Stimulated activated CD8-positive, alpha-beta memory T cell treated with anti-CD3 and anti-CD28 coated beads, Interleukin-7, amount 100 ng/mL, for 24 hours (primary cell): ENCODE results near the gene AMBRA1.
"Not testable (repeated sequence)": the region's sequence is repeated elsewhere in the genome, so short reads cannot be mapped to it uniquely, and the experiment has no call there.

Source experiments
- DNase-seq: peaks from one replicate; pipeline ENCODE4 v3.0.0-alpha.2; 2020; ENCODE audit warnings: low read depth

The AMBRA1 gene

DNA sequence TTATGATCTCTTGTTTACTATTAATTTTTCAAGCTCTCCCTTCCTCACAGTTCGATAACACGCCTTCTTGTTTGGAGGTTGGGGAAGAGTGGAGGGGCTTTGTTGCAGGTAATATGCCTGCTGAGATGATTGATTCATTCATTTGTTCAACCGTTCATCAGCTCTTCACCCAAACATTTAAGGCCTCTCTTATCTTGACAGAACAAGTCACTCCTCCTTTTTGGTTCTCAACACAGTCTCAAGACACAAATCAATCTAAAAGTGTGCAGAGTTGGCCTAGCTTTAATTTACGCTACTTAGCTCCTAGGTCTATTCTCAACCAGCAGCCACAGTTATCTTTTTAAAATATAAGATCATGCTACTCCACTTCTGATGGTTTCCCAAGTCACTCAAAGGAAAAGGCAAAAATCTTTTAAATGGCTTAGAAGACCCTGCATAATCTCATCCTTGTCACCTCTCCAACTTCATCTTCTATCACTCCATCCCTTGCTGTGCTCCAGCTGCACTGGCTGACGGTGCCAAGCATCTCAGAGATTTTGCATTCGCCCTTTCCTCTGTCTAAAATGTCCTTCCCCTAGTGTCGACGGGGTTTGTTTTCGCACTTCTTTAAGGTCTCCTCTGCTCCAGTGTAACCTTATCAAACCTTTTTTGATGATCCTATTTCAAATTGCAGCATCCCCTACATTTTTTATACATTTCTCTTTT, 60.3 kb downstream of the AMBRA1 start:
- no peak for DNase-seq

DNA sequence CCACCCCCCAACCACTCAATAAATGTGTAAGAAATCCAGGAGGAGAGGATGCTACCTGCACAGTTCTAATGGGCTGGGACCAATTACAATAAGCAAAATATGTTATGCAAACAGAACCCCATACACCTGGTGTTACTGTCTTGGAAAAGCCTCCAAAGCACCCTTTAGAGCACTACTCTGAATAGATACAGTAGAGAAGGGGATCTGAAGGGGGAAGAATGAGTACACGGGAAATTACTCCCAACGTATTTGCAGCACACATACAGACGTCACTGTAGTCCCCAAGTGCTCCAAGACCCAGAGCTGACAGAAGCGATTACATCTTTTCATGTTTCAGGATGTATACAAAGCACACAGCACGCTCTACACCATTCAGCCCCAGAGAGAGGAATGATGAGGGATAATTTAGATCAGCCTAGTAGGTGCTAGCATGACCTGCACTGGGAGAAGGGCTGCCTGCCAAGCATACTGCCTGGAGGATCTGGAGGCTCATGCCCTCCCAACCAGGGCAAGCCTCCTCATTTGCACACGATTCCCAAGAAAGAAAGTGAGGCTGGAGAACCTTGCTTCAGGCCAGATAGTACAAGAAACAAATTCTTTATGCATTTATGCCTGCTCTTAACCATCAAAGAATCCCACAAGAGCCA, 63.8 kb downstream of the AMBRA1 start:
- DNase-seq, result no peak

DNA sequence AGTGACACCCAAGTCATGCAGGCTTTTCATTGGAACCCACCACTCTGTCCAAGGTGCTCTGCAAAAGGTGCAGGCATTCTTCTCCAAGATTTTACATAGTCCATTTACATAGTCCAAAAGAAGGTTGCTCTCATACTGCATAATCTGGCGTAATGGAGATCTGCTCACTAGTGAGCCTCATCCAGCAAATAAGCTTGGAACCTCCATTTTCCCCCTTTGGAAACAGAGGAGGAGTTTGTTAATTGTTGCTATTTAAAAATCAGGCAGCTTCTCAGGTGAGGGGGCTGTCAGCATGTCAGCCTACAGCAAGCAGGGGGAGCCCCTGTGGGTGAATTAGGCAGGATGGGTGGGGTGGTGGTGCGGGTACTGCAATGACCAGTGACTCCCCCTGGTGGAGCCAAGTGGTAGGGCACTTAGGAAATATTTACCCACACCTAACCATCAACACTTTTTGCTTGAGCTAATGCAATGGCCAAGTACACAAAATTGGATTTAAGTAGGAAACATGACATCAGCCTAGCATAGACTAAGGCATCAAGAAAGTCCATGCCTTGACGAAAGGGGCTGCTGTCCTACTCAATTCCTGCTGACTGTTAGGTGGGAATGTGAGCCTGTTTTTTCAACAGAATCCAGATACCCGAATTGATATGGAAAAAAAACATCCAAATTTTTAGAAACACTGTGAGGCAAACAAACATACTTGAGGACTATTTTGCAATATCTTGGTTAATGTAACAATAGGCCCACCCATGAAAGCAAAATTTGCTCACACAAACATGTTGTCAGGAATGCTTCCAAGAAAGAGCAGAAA, 64.5 kb downstream of the AMBRA1 start:
- DNase-seq, result peak; percentile 53

DNA sequence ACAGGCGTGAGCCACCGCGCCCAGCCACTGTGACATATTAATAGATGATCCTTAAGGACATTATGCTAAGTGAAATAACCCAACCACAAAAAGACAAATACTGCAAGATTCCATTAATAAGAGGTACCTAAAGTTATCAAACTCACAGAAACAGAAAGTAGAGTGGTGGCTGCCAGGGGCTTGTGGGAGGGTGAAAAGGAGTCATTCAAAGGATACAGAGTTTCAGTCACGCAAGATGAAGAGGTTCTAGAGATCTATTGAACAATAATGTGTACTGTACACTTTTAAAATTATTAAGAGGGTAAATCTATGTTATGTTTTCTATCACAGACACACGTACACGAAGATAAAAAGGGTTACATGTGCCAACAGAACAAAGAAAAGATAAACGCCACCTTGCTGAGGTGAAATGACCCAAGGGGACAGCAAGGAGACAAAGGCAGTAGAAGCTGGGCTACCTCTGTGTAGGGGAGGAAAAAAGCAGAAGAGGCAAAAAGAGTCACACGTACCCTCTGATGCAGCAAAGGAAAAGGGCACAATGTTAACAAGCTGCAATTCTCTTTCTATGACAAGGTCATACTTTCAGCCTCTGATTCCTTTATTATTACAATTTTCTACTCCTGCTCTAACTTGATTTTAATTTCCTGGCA, 65.3 kb downstream of the AMBRA1 start:
- DNase-seq, result no peak

DNA sequence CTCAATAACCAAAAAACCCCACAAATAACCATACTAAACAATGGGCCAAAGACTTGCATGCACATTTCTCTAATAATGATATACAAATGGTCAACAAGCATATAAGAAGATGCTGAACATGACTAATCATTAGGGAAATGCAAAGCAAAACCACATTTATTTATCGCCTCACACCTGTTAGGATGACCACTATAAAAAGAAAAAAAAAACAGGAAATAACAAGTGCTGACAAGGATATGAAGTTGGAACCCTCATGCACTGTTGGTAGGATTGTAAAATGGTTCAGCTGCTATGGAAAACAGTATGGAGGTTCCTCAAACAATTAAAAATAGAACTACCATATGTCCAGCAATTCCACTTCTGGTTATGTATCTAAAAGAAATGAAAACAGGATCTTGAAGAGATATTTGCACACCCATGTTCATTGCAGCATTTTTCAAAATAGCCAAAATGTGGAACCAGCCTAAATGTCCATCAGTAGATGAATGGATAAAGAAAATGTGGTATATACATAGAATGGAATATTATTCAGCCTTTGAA, 66.2 kb downstream of the AMBRA1 start:
- no peak for DNase-seq

DNA sequence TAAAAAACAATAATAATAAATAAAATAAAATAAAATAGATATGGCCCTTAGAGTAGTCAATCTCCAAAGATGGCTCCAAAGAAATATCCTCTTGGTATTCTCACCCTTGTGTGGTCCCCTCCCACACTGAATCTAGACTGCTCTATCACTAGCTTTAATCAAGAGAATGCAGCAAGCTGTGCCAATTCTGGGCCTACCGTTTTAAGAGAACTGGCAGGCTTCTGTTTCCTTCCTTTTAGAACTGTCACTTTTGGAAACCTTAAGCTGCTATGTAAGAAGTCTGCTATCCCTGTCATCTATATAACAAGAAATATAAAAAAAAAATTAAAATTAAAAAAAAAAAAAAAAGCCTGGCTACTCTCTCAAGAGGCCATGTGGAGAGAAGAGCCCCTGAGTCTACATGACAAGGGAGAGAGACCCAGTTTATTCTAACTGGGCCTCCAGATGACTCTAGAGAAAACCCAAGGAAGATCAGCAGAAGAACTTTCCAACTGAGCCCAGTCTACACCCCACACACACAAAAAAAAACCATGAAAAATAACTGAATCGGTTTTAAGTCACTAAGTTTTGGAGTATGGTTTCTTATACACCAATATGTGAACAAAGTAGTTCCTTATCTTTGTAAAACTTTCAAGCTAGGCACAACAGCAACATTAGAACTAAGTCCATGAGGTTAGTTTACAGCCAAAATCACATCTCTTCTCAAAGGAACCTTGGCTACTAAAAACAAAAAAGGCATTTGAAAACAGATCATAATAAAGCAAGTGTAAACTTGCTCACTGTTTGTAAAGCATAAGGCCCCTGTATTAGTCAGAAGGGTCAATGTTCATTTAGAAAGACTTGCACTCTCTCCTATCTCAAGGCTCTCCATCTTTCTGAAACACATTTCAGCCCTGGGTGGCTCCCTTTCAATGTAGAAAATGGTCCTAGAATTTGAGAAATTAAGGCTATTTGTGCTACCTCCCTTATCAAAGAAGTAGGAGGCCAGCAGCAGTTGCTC, 67.3 kb downstream of the AMBRA1 start:
- no peak for DNase-seq

DNA sequence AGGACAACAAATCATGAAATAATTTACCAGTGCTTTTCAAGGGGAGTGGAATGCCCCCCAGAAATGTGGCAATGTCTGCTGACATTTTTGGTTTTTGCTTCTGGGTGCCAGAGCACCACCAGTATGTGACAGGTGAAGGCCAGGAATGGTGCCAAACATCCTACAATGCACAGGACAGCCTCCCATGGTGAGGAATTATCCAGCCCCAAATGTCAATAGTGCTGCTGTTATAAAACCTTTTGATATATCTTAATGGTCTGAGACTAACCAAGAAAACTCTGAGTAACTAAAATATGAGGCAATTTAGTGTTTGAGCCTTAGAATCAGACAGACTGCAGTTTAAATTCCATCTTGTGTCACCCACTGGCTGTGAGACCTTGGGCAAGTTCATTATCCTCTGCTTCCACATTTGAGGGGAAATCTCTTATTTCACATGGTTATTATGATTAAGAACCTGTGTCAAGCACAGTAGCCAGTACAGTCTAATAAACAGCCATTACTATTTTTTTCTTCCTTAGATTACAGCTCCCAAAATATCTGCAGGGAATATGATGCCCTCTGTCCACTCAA, 69.5 kb downstream of the AMBRA1 start:
- no peak for DNase-seq

DNA sequence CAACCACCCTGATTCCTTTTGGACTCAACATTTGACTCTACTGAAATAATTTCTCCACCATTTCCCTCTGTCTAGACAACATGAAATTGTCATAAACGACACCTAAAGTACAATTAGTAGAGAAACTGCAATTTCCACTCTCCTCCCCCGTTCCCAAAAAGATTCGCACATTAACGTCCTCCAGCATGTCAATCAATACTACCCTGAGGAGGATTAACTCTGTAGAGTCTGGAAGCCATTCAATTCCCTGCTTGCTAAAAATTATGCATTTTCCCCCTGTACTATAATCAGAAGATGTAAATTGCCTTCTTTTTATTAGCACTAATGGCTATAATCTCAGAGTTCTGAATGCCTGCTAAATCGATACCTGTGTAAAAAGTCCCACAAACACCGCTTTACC, 70.5 kb downstream of the AMBRA1 start:
- DNase-seq, result no peak

DNA sequence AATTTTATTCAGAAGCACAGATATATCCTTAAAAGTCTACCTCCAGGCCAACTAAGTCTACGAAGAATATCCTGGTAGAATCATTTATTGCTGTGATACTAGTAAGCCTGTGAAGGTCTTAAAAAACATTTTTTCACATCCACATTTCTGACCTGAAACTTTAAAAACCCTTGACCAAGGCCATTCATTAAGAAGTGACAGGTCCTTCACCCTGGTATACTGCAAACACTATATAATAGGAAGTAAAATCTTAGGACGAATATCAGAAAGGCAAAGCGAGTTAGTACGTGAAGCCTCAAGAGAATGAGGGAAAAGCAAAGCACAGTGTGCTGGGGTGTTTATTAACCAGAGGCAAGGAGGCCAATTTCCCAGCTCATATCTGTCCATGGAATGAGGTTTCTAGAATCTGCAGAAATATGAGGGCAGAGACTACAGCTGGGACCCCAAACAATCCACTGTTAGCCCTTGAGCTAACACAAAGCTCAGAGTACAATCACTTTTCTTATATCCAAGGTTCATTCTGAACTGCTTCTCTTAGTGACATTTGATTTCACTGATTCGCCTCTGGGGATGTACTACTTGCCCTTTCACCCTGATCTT, 71.0 kb downstream of the AMBRA1 start:
- no peak for DNase-seq

DNA sequence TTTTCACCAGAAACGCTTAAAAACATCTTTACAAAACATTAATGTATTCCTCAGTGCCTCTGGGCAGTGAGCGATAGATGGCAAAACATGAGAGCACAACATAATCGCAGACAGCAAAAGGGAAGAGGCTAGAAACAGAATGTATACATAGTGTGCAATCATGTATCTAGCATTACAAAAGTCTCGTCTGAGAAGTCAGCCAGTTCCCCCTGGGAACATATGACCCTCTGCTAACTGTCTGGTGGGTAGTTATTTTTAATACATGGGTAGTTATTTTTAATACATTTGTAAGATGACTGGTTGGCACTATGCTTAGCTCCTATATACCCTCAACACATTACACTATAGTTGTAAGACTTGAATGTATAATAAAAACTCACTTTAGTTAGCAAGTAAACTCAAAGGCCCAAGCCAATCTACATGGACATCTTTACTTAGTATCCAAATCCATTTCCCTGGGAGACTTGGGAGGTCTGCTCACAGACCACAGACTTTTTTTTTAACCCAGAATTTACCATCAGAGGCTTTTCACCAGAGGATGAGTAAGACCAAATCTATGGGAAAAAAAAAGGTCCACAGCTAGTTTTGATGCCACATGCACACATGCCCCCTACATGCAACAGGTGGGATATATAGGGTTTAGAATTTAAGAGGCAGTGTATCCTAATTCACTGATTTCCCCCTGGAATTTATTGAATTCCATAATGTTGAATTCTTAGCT, 71.7 kb downstream of the AMBRA1 start:
- DNase-seq, result no peak

DNA sequence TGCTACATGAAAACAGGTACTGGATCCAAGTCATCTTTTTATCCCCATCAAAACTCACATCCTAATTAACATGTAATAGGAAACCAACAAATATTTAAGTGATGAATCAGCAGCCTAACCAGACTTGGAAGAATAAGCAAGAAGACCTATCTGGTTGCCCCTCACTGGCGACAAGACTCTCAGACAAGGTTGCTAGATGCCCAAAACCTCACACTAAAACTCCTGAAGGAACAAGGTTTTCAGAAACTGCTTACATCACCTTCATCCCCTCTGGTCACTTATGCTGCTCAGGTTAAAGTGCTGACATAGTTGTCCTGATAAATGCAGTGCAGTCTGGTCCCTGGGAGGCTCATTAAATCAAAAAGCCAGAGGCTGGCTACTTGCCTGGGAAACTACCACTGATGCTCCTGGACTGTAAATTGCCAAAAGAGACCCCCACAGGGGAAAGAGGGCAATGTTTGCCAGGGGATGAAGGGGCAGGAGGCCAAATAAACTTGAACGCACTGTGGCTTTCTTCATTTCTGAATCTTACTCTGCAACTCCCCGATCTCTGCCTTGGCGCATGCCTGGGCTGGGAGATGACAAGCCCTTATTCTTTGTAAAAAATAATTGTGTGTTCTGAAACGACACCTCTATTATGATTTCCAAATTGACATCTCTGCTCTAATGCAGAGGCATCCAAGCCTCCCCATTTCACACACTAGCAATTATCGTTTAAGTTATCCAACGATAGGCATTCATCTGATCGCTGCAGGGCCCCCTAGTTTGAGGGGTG, 72.7 kb downstream of the AMBRA1 start:
- no peak for DNase-seq

DNA sequence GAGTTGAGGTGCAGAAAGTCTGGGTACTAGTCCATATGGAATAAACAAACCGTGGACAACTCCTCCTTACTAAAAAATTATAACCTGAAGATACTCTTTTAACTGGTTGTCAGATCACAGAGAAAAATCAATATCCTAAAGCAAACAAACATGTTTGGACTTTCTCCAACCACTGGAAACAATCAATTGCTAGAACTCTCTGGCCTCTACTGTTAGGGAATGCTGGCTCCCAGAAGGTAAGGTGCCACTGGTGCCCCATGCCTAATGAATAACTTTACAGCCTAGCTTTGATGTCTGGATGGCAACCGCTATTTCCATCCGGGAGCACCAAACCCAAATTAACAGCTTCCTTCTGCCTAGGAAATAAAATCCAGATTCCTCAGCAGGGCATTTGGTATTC, 74.5 kb downstream of the AMBRA1 start:
- DNase-seq, result no peak

DNA sequence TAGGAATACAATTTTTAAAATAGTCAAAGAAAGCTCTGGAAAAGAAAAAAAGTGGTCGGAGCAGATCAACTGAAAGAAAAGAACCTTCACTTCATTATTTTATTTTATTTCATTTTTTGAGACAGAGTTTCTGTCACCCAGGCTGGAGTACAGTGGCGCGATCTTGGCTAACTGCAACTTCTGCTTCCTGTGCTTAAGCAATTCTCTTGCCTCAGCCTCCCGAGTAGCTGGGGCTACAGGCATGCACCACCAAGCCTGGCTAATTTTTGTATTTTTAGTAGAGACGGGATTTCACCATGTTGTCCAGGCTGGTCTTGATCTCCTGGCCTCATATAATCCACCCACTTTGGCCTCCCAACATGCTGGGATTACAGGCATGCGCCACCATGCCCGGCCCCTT, 74.9 kb downstream of the AMBRA1 start:
- not testable (repeated sequence) for DNase-seq

DNA sequence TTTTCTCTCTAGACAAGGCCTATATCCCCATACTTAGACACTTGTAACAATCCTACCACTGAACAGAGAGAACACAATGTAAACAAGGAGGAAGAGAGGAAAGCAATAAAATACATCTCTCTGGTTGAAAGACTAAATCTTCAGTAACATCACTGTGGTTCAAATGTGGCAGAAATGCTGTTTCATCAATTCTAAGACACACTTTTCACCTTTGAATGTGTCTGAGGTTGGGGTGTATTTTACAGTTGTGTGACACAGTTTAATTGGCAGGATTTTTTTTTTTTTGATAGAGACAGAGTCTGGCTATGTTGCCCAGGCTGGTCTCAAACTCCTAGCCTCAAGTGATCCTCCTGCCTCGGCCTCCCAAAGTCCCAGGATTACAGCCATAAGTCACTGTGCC, 79.5 kb downstream of the AMBRA1 start:
- DNase-seq, result no peak

DNA sequence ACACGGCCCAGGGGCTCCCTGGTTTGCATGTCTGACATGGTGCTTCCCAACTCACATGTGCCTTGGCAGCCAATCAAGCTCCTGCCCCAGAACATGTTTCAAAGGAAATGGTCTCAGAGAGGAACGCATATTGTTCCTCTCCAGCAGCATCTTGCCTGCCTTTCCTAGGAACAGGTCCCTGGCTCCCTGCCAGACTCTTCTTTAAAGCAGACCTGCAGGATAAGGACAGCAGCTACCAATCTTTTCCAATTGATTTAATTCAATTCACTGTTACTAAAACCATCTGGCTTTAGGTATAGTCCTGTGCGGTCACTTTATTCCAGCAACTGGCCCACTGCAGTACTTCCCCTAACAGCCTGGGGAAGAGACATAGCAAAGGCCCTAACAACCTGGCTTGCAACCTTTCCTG, 79.9 kb downstream of the AMBRA1 start:
- DNase-seq, result no peak

DNA sequence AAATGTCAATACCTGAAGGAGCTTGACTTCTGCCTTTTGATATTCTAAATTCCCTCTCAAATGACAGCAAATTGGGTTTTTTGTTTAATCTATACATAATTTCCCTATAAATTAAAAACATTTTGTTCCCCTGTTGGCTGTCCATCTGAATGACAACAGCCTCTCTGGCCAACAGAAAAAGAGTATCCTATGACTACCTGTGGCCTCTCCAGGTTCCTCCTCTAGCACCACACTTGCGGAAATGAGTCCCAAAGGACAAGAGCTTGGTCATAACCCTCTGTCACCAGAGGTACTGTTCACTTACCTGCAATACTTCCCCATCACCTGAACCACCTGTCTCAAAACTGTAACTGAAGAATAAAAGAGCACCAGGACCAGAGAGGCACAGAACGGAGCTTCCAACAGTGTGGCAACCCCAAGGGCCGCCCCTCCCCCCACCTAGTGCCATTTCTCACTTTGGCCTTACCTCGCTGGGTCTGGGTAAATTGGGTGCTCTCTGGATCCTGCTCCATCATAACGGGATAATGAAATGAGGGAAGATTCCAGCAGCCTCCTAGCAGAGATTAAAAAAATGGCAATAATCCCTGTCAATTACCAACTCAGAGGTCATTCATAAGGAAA, 81.5 kb downstream of the AMBRA1 start:
- DNase-seq, result no peak

DNA sequence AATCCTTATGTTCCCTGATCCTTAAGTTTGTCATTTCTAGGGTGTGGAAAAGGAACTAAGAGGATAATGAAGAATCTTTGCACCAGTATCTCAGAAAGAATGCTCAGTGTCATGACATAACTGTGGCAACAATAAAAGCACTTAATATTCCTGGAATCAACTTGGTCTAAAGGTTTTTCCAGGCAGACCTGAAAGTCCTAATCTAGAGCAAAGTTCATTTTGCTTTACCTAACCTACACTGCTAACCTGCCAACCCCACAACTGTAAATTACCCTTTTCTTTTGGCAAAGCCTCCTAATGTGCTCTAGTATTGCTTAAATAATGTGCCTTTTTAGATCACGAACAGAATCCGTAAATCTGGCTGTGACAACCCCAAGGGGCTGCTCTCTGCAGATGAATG, 82.5 kb downstream of the AMBRA1 start:
- DNase-seq, result no peak

DNA sequence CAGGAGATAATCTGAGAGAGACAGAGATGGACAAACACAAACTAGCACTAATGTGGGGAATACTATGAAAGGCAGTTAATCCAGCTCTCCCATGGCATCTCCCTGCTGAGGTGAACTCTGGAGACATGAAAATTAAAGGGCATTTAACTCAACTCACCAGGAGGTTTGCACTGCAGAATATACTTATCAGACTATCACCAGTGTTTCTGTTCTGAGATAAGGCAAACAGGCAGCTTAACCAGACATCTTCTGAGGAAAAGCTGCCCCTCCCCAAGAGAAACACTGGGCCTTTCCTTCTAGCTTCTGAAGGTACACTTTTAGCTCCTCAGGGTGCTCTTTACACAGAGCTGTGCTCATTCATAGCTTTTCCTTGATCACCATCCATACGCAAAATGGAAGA, 85.5 kb downstream of the AMBRA1 start:
- DNase-seq, result no peak

DNA sequence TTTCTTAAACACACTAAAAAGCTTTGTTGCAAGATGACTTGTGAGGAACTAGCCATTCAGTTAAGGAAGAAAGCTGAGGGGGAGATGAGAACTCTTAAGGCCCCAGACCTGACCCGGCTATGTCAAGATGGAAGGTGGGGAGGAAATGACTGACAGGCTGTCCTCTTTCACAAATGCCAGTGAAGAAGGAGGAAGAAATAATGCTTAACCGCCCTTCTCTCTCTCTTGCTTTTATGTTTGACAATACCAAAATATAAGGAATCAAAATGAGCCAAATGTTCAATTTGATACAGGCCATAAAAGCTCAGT, 87.4 kb downstream of the AMBRA1 start:
- no peak for DNase-seq
